GM12878 (cell line): Measurements from ENCODE around the gene ZNF44. TPM values are rescaled to one million over a fixed set of nuclear protein-coding genes. Genes with fewer than 3 reads are reported as not detected.

Experiments used
- CBX5 ChIP-seq: sonication (generic); IDR thresholded peaks from 2 replicates; pipeline ENCODE4 v1.6.1; 2016; ENCODE audit warnings: low read depth, moderate library complexity, mild to moderate bottlenecking, inconsistent platforms
- CHD4 ChIP-seq: fragments of 200-600 bp; sonication (generic); IDR thresholded peaks from 2 replicates; pipeline ENCODE4 v1.6.1; 2016; ENCODE audit warnings: mild to moderate bottlenecking
- CREB1 ChIP-seq: IDR thresholded peaks from 2 replicates; pipeline ENCODE4 v1.6.1; 2012; ENCODE audit warnings: low read depth, mild to moderate bottlenecking, inconsistent platforms
- DPF2 ChIP-seq: fragments of 450-650 bp; IDR thresholded peaks from 2 replicates; pipeline ENCODE4 v1.6.1; 2017; ENCODE audit warnings: mild to moderate bottlenecking
- ESRRA ChIP-seq: IDR thresholded peaks from 2 replicates; pipeline ENCODE4 v1.6.1; 2012; ENCODE audit warnings: mild to moderate bottlenecking, low read length, improper control_type of control experiment
- FOS ChIP-seq: IDR thresholded peaks from 3 replicates; pipeline ENCODE4 v1.6.1; 2011; ENCODE audit warnings: borderline replicate concordance; ENCODE audit not compliant: insufficient read length; ENCODE audit errors: extremely low read depth
- GABPA ChIP-seq: IDR thresholded peaks from 2 replicates; pipeline ENCODE4 v1.6.1; 2014; ENCODE audit warnings: antibody characterized with exemption, low read depth, mild to moderate bottlenecking, inconsistent platforms
- HDAC6 ChIP-seq: fragments of 200-600 bp; sonication (generic); IDR thresholded peaks from one replicate; pipeline ENCODE4 v1.8.0; 2017; ENCODE audit warnings: antibody characterized with exemption; ENCODE audit not compliant: unreplicated experiment
- IRF4 ChIP-seq: IDR thresholded peaks from 2 replicates; pipeline ENCODE4 v1.6.1; 2011; ENCODE audit warnings: low read depth, low read length
- MEF2B ChIP-seq: fragments of 450-650 bp; IDR thresholded peaks from 2 replicates; pipeline ENCODE4 v1.6.1; 2018; ENCODE audit warnings: mild to moderate bottlenecking, moderate library complexity; ENCODE audit not compliant: partially characterized antibody, poor library complexity, severe bottlenecking
- NFIC ChIP-seq: IDR thresholded peaks from 2 replicates; pipeline ENCODE4 v1.6.1; 2012; ENCODE audit warnings: low read depth, mild to moderate bottlenecking, inconsistent platforms, low read length, moderate library complexity
- NFYB ChIP-seq: IDR thresholded peaks from 2 replicates; pipeline ENCODE4 v1.6.1; 2011; ENCODE audit warnings: low read depth, mild to moderate bottlenecking, low read length, improper control_type of control experiment, moderate library complexity; ENCODE audit not compliant: insufficient read depth
- NRF1 ChIP-seq: conservative IDR thresholded peaks from 2 replicates; pipeline ENCODE4 v1.6.1; 2011; ENCODE audit warnings: mild to moderate bottlenecking, low read depth, low read length, improper control_type of control experiment
- PAX5 ChIP-seq: IDR thresholded peaks from 2 replicates; pipeline ENCODE4 v1.6.1; 2011; ENCODE audit warnings: low read depth, low read length, borderline replicate concordance
- PML ChIP-seq: IDR thresholded peaks from 2 replicates; pipeline ENCODE4 v1.6.1; 2012; ENCODE audit warnings: low read length, inconsistent platforms
- POU2F2 ChIP-seq: IDR thresholded peaks from 3 replicates; pipeline ENCODE4 v1.6.1; 2011; ENCODE audit warnings: low read depth, mild to moderate bottlenecking, low read length, borderline replicate concordance
- RB1 ChIP-seq: fragments of 450-650 bp; formaldehyde crosslinking; IDR thresholded peaks from 2 replicates; pipeline ENCODE4 v1.6.1; 2017; ENCODE audit warnings: mild to moderate bottlenecking, borderline replicate concordance
- RUNX3 ChIP-seq: IDR thresholded peaks from 2 replicates; pipeline ENCODE4 v1.6.1; 2012; ENCODE audit warnings: low read length, inconsistent platforms
- SP1 ChIP-seq: IDR thresholded peaks from one replicate; pipeline ENCODE4 v1.6.1; 2011; ENCODE audit warnings: low read depth, low read length
- TCF12 ChIP-seq: IDR thresholded peaks from 2 replicates; pipeline ENCODE4 v1.6.1; 2011; ENCODE audit warnings: low read depth, mild to moderate bottlenecking, low read length
- TCF3 ChIP-seq: IDR thresholded peaks from 2 replicates; pipeline ENCODE4 v1.6.1; 2012; ENCODE audit warnings: low read depth, mild to moderate bottlenecking, low read length, borderline replicate concordance; ENCODE audit not compliant: insufficient read depth
- YY1 ChIP-seq: IDR thresholded peaks from 2 replicates; pipeline ENCODE4 v1.6.1; 2011; ENCODE audit warnings: low read depth, mild to moderate bottlenecking, low read length
- ZNF687 ChIP-seq: fragments of 450-650 bp; IDR thresholded peaks from 2 replicates; pipeline ENCODE4 v1.6.1; 2017; ENCODE audit warnings: mild to moderate bottlenecking, moderate library complexity
- polyA plus RNA-seq, 11 experiments: library from polyadenylated mRNA; depleted of rRNA in 4 of 11; unstranded in 6 of 11; stranded (reverse) in 5 of 11; fragments of >200 nt; fragmentation: Nextera tagmentation in 4 of 11; fragmentation: Illumina TruSeq in 1 of 11; extraction: Ambion mirVana in 4 of 11; extraction: Trizol in 1 of 11; gene quantifications; 1 replicate in 1 of 11; 2 replicates in 10 of 11; pipeline versions ENCODE4 v1.2.1 to v1.2.3, GENCODE V29; 2011 to 2016; ENCODE audit warnings: inconsistent platforms in 2 of 11, missing spikeins in 2 of 11, low read depth in 1 of 11
- total RNA-seq, 4 experiments: library from RNA; depleted of rRNA in 3 of 4; stranded (reverse); fragments of >200 nt in 3 of 4; fragmentation: Illumina TruSeq in 1 of 4; extraction: Trizol in 1 of 4; gene quantifications; 2 replicates each; pipeline versions ENCODE4 v1.2.1 to v1.2.3, GENCODE V29; 2013 to 2021
- TF ChIP-seq, protein P1 (sequence below): fragments of 450-650 bp; formaldehyde crosslinking; IDR thresholded peaks from 2 replicates; pipeline ENCODE4 v1.5.0; 2022; ENCODE audit warnings: mild to moderate bottlenecking, missing genetic modification characterization

The ZNF44 gene
- total and polyA plus RNA-seq, 10 of the 15 experiments (the other 5 are each of a cell fraction or from before 2014, with no cell fraction given) = 3.7 to 11.3 (median 5.4) TPM

- peak; percentile 15 for TF ChIP-seq HDAC6
- peak; percentile 75 for TF ChIP-seq CREB1
- TF ChIP-seq POU2F2 = 0 out of 3 replicates have a peak, but pooled peaks have one; percentile 25
- 0 out of 2 replicates have a peak, but pooled peaks have one; percentile 22 for TF ChIP-seq RB1
- 0 out of 2 replicates have a peak, but pooled peaks have one; percentile 61 for TF ChIP-seq PAX5
- 0 out of 2 replicates have a peak, but pooled peaks have one; percentile 15 for TF ChIP-seq CBX5
- peak; percentile 88 for TF ChIP-seq DPF2
- TF ChIP-seq PML = no peak
- no peak for TF ChIP-seq CHD4
- peak; percentile 28; the same call in 1 of the 2 replicates for TF ChIP-seq ESRRA
- peak; percentile 53 for TF ChIP-seq FOS
- TF ChIP-seq TCF3 = no peak
- TF ChIP-seq YY1 = peak; percentile 34; the same call in 1 of the 2 replicates
- TF ChIP-seq, protein P1, sequence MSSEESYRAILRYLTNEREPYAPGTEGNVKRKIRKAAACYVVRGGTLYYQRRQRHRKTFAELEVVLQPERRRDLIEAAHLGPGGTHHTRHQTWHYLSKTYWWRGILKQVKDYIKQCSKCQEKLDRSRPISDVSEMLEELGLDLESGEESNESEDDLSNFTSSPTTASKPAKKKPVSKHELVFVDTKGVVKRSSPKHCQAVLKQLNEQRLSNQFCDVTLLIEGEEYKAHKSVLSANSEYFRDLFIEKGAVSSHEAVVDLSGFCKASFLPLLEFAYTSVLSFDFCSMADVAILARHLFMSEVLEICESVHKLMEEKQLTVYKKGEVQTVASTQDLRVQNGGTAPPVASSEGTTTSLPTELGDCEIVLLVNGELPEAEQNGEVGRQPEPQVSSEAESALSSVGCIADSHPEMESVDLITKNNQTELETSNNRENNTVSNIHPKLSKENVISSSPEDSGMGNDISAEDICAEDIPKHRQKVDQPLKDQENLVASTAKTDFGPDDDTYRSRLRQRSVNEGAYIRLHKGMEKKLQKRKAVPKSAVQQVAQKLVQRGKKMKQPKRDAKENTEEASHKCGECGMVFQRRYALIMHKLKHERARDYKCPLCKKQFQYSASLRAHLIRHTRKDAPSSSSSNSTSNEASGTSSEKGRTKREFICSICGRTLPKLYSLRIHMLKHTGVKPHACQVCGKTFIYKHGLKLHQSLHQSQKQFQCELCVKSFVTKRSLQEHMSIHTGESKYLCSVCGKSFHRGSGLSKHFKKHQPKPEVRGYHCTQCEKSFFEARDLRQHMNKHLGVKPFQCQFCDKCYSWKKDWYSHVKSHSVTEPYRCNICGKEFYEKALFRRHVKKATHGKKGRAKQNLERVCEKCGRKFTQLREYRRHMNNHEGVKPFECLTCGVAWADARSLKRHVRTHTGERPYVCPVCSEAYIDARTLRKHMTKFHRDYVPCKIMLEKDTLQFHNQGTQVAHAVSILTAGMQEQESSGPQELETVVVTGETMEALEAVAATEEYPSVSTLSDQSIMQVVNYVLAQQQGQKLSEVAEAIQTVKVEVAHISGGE (CRISPR knock-in tag) = no peak
- TF ChIP-seq NRF1 = no peak
- TF ChIP-seq RUNX3 = peak; percentile 15; the same call in 1 of the 2 replicates
- TF ChIP-seq TCF12 = 0 out of 2 replicates have a peak, but pooled peaks have one; percentile 24
- TF ChIP-seq NFYB = peak; percentile 100
- TF ChIP-seq IRF4 = no peak
- no peak for TF ChIP-seq NFIC
- TF ChIP-seq SP1 = peak; percentile 97
- no peak; the same call in 1 of the 2 replicates for TF ChIP-seq ZNF687
- TF ChIP-seq GABPA = peak; percentile 90
- no peak for TF ChIP-seq MEF2B
These were observed at the start of gene ZNF44 (continued) for GRCh38 chr19:12294249-12295158.
